Thyroid gland (tissue), 4 donors: Measurements from ENCODE around the gene STAT3.
"Not testable (repeated sequence)": the region's sequence is repeated elsewhere in the genome, so short reads cannot be mapped to it uniquely, and the experiment has no call there.

Source experiments
- CTCF ChIP-seq, 6 experiments: fragments of 200-600 bp in 3 of 6; fragments of 450-650 bp in 3 of 6; sonication (generic) in 3 of 6; IDR thresholded peaks; one replicate each; pipeline ENCODE4 v1.5.1; 2016 to 2019; ENCODE audit warnings: antibody characterized with exemption in 6 of 6, mild to moderate bottlenecking in 2 of 6, inconsistent platforms in 1 of 6, moderate library complexity in 1 of 6
- POLR2A ChIP-seq, 2 donors: fragments of 450-650 bp; IDR thresholded peaks; one replicate each; pipeline ENCODE4 v1.6.1; 2017; ENCODE audit warnings: antibody characterized with exemption in 2 of 2, mild to moderate bottlenecking in 2 of 2, moderate library complexity in 1 of 2

- not testable (repeated sequence) for TF ChIP-seq CTCF, POLR2A (IDR thresholded peaks at IDR 0.05)
These were observed 19.3 kb downstream of the STAT3 start for GRCh38 chr17:42368797-42369561.
